ENCODE measurements around the gene TDG.

TDG gene

DNA sequence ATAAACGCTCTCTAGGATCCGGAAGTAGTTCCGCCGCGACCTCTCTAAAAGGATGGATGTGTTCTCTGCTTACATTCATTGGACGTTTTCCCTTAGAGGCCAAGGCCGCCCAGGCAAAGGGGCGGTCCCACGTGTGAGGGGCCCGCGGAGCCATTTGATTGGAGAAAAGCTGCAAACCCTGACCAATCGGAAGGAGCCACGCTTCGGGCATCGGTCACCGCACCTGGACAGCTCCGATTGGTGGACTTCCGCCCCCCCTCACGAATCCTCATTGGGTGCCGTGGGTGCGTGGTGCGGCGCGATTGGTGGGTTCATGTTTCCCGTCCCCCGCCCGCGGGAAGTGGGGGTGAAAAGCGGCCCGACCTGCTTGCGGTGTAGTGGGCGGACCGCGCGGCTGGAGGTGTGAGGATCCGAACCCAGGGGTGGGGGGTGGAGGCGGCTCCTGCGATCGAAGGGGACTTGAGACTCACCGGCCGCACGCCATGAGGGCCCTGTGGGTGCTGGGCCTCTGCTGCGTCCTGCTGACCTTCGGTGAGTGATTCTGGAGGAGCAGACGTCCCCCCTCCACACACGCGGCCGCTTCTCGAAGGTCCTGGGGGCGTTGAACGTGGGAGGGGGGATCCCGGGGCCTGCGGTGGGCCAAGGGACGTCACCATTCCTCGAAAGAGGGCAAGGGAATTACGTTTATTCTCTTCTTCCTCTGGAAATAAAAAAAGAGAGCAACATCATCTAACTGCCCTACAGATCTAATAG, 35.5 kb upstream of the TDG start, which contains the start of gene HSP90B1:
TSS of gene HSP90B1 (plus strand) at position 377 of the 753 bp plus-strand sequence. CDS start at position 483, 106 bp downstream.
- TF ChIP-seq, protein P1, sequence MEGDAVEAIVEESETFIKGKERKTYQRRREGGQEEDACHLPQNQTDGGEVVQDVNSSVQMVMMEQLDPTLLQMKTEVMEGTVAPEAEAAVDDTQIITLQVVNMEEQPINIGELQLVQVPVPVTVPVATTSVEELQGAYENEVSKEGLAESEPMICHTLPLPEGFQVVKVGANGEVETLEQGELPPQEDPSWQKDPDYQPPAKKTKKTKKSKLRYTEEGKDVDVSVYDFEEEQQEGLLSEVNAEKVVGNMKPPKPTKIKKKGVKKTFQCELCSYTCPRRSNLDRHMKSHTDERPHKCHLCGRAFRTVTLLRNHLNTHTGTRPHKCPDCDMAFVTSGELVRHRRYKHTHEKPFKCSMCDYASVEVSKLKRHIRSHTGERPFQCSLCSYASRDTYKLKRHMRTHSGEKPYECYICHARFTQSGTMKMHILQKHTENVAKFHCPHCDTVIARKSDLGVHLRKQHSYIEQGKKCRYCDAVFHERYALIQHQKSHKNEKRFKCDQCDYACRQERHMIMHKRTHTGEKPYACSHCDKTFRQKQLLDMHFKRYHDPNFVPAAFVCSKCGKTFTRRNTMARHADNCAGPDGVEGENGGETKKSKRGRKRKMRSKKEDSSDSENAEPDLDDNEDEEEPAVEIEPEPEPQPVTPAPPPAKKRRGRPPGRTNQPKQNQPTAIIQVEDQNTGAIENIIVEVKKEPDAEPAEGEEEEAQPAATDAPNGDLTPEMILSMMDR (IDR thresholded peaks at IDR 0.05; ENCODE audit: low read depth, low read length, missing control alignments), result no peak
- in situ Hi-C loops (cut with HindIII; ENCODE audit: low sequenced_read_pairs), result no loop called here
- H3K4me3 ChIP-seq (ENCODE audit: low read depth, low read length), result peak within 1 kb of the TSS; percentile 81
- peak; percentile 100 for DNase-seq (ENCODE audit: low read depth)

DNA sequence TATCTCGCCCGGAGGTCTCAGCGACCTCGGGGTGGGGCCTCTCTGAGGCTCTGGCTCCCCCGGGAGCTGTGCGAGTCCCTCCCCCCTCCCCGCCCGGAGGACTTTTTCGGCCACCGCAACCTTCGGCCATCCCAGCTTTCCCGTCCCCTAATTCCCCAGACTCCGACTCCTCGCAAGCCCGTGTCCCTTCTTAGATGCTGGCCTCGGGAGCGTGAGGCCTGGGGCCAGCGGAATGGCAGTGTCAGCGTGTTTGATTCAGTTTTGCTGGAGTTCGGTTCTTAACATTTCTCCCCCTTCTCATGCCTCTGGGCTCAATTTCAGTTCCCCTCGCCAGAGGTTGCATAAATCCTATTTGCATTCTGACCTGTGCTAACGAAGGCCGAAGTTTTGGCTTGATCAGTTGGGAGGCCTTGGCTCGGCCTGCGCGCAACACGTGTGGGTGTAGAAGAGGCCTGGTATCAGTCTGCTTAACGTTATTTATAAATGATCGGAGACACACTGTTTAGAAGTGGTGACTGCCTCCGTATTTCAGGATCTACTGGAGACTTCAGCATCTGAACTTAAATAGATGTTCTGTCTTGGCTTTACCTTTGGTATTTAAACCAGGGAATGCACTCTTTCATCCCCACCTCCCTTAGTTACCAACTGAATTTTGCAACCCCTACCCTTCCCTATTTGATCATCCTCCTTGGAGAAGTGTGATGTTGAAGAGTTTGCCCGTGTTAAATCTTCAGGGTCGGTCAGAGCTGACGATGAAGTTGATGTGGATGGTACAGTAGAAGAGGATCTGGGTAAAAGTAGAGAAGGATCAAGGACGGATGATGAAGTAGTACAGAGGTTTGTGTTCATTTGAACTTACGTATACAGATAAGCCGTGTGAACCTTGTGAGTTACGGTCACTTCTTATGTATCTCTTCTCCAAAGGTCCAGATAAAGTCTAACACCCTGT, 34.6 kb upstream of the TDG start:
- peak; percentile 9 for DNase-seq (ENCODE audit: low read depth)
- TF ChIP-seq, protein P1 (IDR thresholded peaks at IDR 0.05; ENCODE audit: low read depth, low read length, missing control alignments), result no peak
- peak overlapping the region; percentile 81 for H3K4me3 ChIP-seq (ENCODE audit: low read depth, low read length)
- in situ Hi-C loops (cut with HindIII; ENCODE audit: low sequenced_read_pairs), result no loop called here

DNA sequence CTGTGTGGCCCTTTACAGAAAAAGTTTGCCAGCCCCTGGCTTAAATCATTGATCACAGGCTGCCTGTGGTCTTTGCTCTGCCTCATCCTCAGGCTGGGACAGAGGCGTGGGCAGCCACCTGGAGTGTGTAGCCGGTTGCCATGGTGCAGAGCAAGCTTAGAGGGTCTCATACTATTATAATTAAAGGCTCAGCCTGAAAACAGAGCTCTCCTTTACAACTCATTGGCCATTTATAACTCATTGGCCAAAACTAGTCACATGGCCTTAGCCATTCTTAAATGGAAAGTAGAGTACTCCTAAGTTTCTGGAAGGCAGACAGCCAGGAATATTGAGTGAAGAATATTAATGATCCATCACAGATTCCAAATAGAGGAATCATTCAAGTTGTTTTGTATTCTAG, 32.4 kb upstream of the TDG start:
- in situ Hi-C loops (cut with HindIII; ENCODE audit: low sequenced_read_pairs), result no loop called here
- DNase-seq (ENCODE audit: low read depth), result no peak
- H3K4me3 ChIP-seq (ENCODE audit: low read depth, low read length), result no peak overlapping the region
- TF ChIP-seq, protein P1 (IDR thresholded peaks at IDR 0.05; ENCODE audit: low read depth, low read length, missing control alignments), result no peak

DNA sequence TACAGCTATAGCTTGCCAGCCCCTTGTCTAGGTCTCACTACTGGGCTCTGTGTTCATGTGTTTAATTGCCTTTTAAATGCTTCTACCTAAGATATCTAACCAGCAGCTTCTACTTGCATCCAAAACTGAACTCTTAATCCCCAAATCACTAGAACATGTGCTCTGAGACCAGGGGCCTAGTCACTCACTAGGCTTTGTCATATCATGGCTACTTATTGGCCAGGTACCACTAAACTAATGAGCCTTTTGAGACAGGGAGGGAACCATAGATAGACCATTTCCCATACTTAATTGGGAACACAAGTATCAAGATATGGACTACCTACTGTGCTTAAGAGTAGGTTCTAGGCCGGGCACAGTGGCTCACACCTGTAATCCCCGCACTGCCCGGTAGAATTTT, 29.0 kb upstream of the TDG start:
- in situ Hi-C loops (cut with HindIII; ENCODE audit: low sequenced_read_pairs), result no loop called here
- DNase-seq (ENCODE audit: low read depth), result no peak
- H3K4me3 ChIP-seq (ENCODE audit: low read depth, low read length), result no peak overlapping the region
- TF ChIP-seq, protein P1 (IDR thresholded peaks at IDR 0.05; ENCODE audit: low read depth, low read length, missing control alignments), result no peak

DNA sequence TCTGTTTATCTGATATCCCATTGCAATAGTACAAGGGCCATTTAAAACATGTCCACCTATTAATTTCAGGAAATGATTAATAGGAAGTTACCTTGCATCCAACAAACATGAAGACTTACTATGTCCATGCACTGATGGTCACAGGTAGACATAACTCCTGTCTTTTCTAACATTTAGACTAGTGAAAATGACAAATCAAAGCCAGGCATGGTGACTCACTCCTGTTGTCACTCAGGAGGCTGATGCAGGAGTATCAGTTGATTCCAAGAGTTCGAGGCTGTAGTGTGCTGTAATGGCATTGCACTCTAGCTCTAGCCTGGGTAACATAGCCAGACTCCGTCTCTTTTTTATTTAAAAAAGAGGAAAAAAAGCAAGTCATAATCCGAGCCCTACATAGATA, 20.7 kb upstream of the TDG start:
- no peak overlapping the region for H3K4me3 ChIP-seq (ENCODE audit: low read depth, low read length)
- no peak for DNase-seq (ENCODE audit: low read depth)
- in situ Hi-C loops (cut with HindIII; ENCODE audit: low sequenced_read_pairs), result no loop called here
- TF ChIP-seq, protein P1 (IDR thresholded peaks at IDR 0.05; ENCODE audit: low read depth, low read length, missing control alignments), result no peak

DNA sequence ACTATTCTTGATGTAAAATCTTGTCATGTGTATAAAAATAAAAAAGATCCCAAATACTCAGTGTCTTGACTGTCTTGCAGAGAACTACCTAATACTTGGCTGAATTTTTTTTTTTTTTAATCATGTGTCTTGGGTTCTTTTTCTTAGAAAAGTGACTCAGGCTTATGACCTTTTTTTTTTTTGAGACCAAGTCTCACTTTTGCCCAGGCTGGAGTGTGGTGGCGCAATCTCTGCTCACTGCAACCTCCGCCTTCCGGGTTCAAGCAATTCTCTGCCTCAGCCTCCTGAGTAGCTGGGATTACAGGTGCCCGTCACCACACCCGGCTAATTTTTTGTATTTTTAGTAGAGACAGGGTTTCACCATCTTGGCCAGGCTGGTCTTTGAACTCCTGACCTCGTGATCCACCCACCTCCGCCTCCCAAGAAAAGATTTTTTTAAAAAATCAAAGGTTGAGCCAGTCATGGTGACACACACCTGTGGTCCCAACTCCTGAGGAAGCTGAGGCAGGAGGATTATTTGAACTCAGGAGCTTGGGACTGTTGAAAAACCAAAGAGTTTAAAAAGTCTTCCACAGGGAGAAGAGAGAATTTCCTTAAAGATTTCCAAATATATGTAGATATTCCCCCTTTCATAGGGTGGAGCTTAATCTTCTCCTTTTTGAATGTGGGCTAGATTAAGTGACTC, 17.7 kb upstream of the TDG start:
- H3K4me3 ChIP-seq (ENCODE audit: low read depth, low read length), result no peak overlapping the region
- DNase-seq (ENCODE audit: low read depth), result no peak
- TF ChIP-seq, protein P1 (IDR thresholded peaks at IDR 0.05; ENCODE audit: low read depth, low read length, missing control alignments), result no peak
- in situ Hi-C loops (cut with HindIII; ENCODE audit: low sequenced_read_pairs), result no loop called here

Data from astrocyte of the cerebellum (primary cell).